Neuronal stem cell (in vitro differentiated cells): ENCODE data around the gene LRRC74A.
A peak's percentile ranks its signal among the peaks of the same experiment; 100 is the strongest.

ENCODE experiments used
- DNase-seq: peaks from one replicate; pipeline ENCODE4 v3.0.0-alpha.2; 2013; ENCODE audit warnings: low spot score
- H2AFZ ChIP-seq: one replicate; pipeline ENCODE4 v1.6.1; 2013; ENCODE audit warnings: mild to moderate bottlenecking, low read length, inconsistent platforms
- H2AK5ac ChIP-seq: 2 replicates; pipeline ENCODE4 v1.6.1; 2013; ENCODE audit warnings: low read depth, mild to moderate bottlenecking, inconsistent platforms, low read length, moderate library complexity, mixed read lengths
- H2BK120ac ChIP-seq: 2 replicates; pipeline ENCODE4 v1.6.1; 2013; ENCODE audit warnings: low read depth, mild to moderate bottlenecking, inconsistent platforms, low read length, moderate library complexity, mixed read lengths
- H2BK12ac ChIP-seq: one replicate; pipeline ENCODE4 v1.6.1; 2013; ENCODE audit warnings: low read length, inconsistent platforms
- H2BK15ac ChIP-seq: 2 replicates; pipeline ENCODE4 v1.6.1; 2013; ENCODE audit warnings: mild to moderate bottlenecking, low read length, inconsistent platforms, mixed read lengths
- H2BK5ac ChIP-seq: one replicate; pipeline ENCODE4 v1.6.1; 2013; ENCODE audit warnings: inconsistent platforms, mild to moderate bottlenecking, low read length, moderate library complexity
- H3K14ac ChIP-seq: one replicate; pipeline ENCODE4 v1.6.1; 2013; ENCODE audit warnings: low read length, inconsistent platforms
- H3K18ac ChIP-seq: 2 replicates; pipeline ENCODE4 v1.6.1; 2013; ENCODE audit warnings: low read length, inconsistent platforms
- H3K23ac ChIP-seq: 2 replicates; pipeline ENCODE4 v1.6.1; 2013; ENCODE audit warnings: low read depth, mild to moderate bottlenecking, mixed read lengths, low read length, inconsistent platforms; ENCODE audit not compliant: poor library complexity
- H3K27ac ChIP-seq: replicated peaks from 3 replicates; pipeline ENCODE4 v1.5.1; 2013; ENCODE audit warnings: low read length, inconsistent platforms
- H3K27me3 ChIP-seq, 3 experiments: 2 replicates each; pipeline ENCODE4 v1.6.1; 2013; ENCODE audit warnings: low read length in 3 of 3, mild to moderate bottlenecking in 2 of 3, inconsistent platforms in 1 of 3, low read depth in 1 of 3, mixed read lengths in 1 of 3, moderate library complexity in 1 of 3; ENCODE audit not compliant: control insufficient read depth in 3 of 3, insufficient read depth in 3 of 3
- H3K36me3 ChIP-seq, 2 donors: replicated peaks in 1 of 2; 2 replicates each; pipeline ENCODE4 v1.6.1; 2013; ENCODE audit warnings: low read length in 2 of 2; ENCODE audit not compliant: control insufficient read depth in 2 of 2, insufficient read depth in 2 of 2
- H3K4ac ChIP-seq: 2 replicates; pipeline ENCODE4 v1.6.1; 2013; ENCODE audit warnings: inconsistent platforms, mild to moderate bottlenecking, low read length, moderate library complexity
- H3K4me1 ChIP-seq, 2 donors: 1 replicate in 1 of 2; 2 replicates in 1 of 2; pipeline ENCODE4 v1.6.1; 2013; ENCODE audit warnings: low read length in 2 of 2, low read depth in 1 of 2; ENCODE audit not compliant: control insufficient read depth in 2 of 2, insufficient read depth in 1 of 2
- H3K4me2 ChIP-seq: one replicate; pipeline ENCODE4 v1.6.1; 2013; ENCODE audit warnings: mild to moderate bottlenecking, low read length, inconsistent platforms; ENCODE audit not compliant: insufficient read depth, poor library complexity, severe bottlenecking
- H3K4me3 ChIP-seq, 2 donors: 2 replicates each; pipeline ENCODE4 v1.5.1; 2013; ENCODE audit warnings: low read length in 2 of 2, mild to moderate bottlenecking in 2 of 2, inconsistent platforms in 1 of 2, moderate library complexity in 1 of 2
- H3K79me1 ChIP-seq: one replicate; pipeline ENCODE4 v1.6.1; 2013; ENCODE audit warnings: low read depth, mild to moderate bottlenecking, inconsistent platforms, low read length, moderate library complexity
- H3K9ac ChIP-seq: one replicate; pipeline ENCODE4 v1.6.1; 2013; ENCODE audit warnings: mild to moderate bottlenecking, low read depth, low read length, inconsistent platforms; ENCODE audit not compliant: poor library complexity
- H3K9me3 ChIP-seq, 2 donors: replicated peaks in 1 of 2; 2 replicates each; pipeline versions ENCODE3 to v1.6.1; 2013; ENCODE audit warnings: low read length in 2 of 2, mild to moderate bottlenecking in 2 of 2, inconsistent platforms in 1 of 2, low read depth in 1 of 2, mixed read lengths in 1 of 2, moderate library complexity in 1 of 2; ENCODE audit not compliant: control insufficient read depth in 2 of 2, insufficient read depth in 1 of 2
- H4K8ac ChIP-seq: one replicate; pipeline ENCODE4 v1.6.1; 2013; ENCODE audit warnings: low read depth, mild to moderate bottlenecking, inconsistent platforms, low read length, moderate library complexity
- H4K91ac ChIP-seq: one replicate; pipeline ENCODE4 v1.6.1; 2013; ENCODE audit warnings: low read length, low read depth, mild to moderate bottlenecking, inconsistent platforms; ENCODE audit not compliant: poor library complexity
- WGBS, 2 donors: extraction: QIAGEN DNeasy Blood & Tissue Kit; methylation state at CpG; one replicate each; pipeline ENCODE4 v1.1.7; 2013; ENCODE audit warnings: missing lambda C conversion rate in 2 of 2, mixed read lengths in 1 of 2; ENCODE audit not compliant: insufficient read length in 2 of 2, insufficient replicate concordance in 1 of 2; ENCODE audit errors: extremely low coverage in 2 of 2; 5-methylcytosine and 5-hydroxymethylcytosine counted together

Gene LRRC74A

DNA sequence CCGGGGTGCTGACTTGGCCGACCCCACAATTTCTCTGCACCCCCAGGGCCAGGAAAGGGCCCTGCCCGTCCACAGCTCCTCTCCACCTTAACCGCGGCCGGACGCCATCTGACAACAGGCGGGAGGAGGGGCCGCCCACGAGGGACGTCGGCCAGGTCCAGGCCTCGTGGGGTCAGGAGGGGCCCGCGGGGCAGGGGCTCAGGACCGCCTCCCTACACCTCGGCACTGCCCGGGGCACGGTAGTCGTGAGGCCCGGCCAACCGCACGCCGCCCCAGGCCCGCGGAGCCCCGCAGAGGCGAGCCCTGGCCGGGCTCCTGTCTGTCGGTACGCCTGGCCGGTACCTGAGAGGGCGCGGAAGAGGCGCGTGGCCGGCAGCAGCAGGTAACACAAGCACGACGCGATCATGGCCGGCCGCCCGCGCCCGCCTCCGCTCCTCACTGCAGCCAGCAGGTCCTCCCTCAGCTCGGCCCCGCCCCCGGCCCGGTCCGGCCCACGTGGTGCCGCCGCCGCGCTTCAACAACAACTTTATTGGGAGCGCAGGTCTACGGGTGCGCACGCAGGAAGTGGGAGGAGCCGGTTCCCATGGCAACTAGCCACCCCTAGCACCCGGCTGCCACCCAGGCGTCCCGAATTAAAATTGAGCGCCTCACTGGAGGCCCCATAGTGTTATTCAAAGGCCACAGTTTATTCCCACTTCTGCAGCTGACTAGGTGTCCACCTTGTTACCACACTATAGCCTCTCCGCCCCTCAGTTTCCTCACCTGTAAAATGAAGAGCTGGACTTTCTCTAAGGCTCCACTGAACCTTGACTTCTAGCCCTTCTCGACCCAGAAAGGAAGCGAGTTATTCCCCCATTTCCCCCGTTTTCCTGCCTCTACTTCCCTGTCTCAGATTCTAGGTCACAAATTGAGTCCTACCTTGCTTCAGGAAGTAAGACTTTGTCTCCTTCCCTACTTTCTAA, 13.5 kb upstream of the LRRC74A start, which contains the start of gene ANGEL1:
ANGEL1 (minus strand) TSS at position 461 of the 962 bp plus-strand sequence; CDS start at position 406, 55 bp downstream.
- H3K9me3 ChIP-seq: no peaks in the 10 kb centered on the region
- no CpG with 5 or more reads among the region's 69 CpGs for whole genome bisulfite sequencing, 2 donors
- H3K18ac ChIP-seq: peak within 1 kb of the TSS; percentile 91
- peaks cover 3% of the 10 kb centered on the region for H3K79me1 ChIP-seq
- H3K9ac ChIP-seq: peak within 1 kb of the TSS; percentile 87
- no peak within 1 kb of the TSS for H4K8ac ChIP-seq
- peak within 1 kb of the TSS; percentile 14 for H3K23ac ChIP-seq
- peaks cover 7 to 19% of the 10 kb centered on the region in 2 donors for H3K36me3 ChIP-seq
- H4K91ac ChIP-seq: no peak within 1 kb of the TSS
- peak; percentile 87 for DNase-seq
- no peak within 1 kb of the TSS for H2BK120ac ChIP-seq
- H3K4me2 ChIP-seq: peak within 1 kb of the TSS; percentile 86
- H3K14ac ChIP-seq: peak within 1 kb of the TSS; percentile 66
- H3K4ac ChIP-seq: no peak within 1 kb of the TSS
- no peak within 1 kb of the TSS for H2BK15ac ChIP-seq
- peak within 1 kb of the TSS; percentile 97 for H2AFZ ChIP-seq
- H3K27ac ChIP-seq: no peak within 1 kb of the TSS
- H2BK5ac ChIP-seq: no peak within 1 kb of the TSS
- H3K4me1 ChIP-seq: peaks cover 7 to 13% of the 10 kb centered on the region in 2 donors
- peak within 1 kb of the TSS; percentile 85 to 90 for H3K4me3 ChIP-seq
- H3K27me3 ChIP-seq: peaks cover 0 to 13% (median 0%) of the 10 kb centered on the region in 3 experiments
- H2BK12ac ChIP-seq: no peak within 1 kb of the TSS
- H2AK5ac ChIP-seq: no peak within 1 kb of the TSS

DNA sequence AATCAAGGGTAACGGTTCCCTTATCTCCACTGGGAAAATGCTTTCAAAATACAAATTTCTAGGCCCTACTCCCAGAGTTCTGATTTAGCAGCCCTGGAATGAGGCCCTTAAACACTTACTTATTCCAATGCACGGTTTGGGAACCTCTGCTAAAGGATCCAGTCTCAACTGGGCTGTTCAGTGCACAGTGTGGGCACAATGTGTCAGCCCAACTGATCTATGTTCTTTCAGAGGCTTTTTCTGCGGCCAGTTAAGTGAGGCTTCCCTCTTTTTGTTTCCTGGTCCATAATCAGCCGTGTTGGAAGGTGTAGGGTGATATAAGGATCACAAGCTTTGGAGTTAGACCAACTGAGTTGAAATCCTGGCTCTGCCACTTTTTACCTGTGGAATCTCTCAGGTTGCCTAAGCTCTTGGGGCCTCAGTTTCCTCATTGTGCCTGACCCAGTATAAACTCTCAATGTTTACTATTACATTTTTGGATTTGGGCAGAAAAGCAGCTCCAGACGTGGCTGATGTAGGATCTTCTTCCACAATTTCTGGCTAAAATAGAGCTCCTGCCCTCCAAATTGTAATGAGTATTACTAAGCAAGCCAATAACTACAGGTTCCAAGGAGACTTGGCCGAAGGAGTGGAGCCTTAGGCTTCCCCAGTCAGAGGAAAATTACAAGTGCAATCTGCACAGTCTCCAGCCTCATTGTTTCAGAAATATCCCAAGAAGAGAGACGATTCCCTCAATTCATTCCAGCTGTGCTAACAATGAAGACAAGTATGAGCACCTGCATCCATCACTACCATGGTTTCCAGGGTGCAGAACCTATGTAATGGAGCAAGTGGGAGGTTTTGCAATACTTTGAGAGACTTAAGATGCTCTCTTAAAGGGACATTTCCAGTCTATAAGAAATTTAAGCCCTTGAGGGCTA, 11.2 kb upstream of the LRRC74A start:
- Histone ChIP-seq H3K27ac (no peak overlapping the region), H2BK5ac (no peak overlapping the region), H3K4me1 (peaks cover 7 to 13% of the 10 kb centered on the region in 2 donors), H3K4me3 (no peak overlapping the region), H4K8ac (no peak overlapping the region), H3K18ac (no peak overlapping the region), H3K9me3 (peaks cover 0 to 2% of the 10 kb centered on the region in 2 donors), H3K27me3 (peaks cover 0 to 19% (median 0%) of the 10 kb centered on the region in 3 experiments), H2BK12ac (no peak overlapping the region), H3K79me1 (no peaks in the 10 kb centered on the region), H3K9ac (no peak overlapping the region), H2AFZ (peak overlapping the region; percentile 25), H3K23ac (no peak overlapping the region), H4K91ac (no peak overlapping the region), H3K4me2 (no peak overlapping the region), H3K14ac (no peak overlapping the region), H2BK15ac (no peak overlapping the region), H3K36me3 (no peaks in the 10 kb centered on the region), H2AK5ac (no peak overlapping the region), H3K4ac (no peak overlapping the region), H2BK120ac (no peak overlapping the region)
- no CpG with 5 or more reads among the region's 7 CpGs for WGBS, 2 donors
- no peak for DNase-seq

DNA sequence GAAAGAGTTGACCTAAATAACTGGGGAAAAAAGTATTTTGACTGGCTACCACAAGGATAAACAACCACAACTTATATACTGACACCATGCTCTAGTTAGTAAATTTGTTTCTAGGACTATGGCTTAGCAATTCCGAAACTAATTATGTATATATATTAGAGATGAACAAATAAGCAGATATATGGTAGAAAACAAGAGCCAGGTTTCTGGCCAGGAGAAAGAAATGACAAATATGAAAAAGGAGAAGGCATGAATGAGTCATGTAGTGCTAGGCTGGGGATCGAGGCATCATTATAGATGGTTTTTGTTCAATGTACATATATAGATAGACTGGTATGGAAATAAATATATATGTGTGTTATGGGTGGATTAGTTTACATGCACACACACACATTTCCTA, 5.5 kb upstream of the LRRC74A start:
- DNase-seq: no peak
- H3K9ac ChIP-seq: no peak overlapping the region
- no peak overlapping the region for H3K23ac ChIP-seq
- no peak overlapping the region for H3K4ac ChIP-seq
- H3K9me3 ChIP-seq: peaks cover 0 to 6% of the 10 kb centered on the region in 2 donors
- H3K14ac ChIP-seq: no peak overlapping the region
- H2AK5ac ChIP-seq: no peak overlapping the region
- no peaks in the 10 kb centered on the region for H3K79me1 ChIP-seq
- no peak overlapping the region for H2BK5ac ChIP-seq
- WGBS, 2 donors: no CpG with 5 or more reads among the region's 2 CpGs
- no peak overlapping the region for H4K91ac ChIP-seq
- no peak overlapping the region for H3K4me3 ChIP-seq
- no peak overlapping the region for H2BK12ac ChIP-seq
- H3K27ac ChIP-seq: no peak overlapping the region
- H2AFZ ChIP-seq: no peak overlapping the region
- H4K8ac ChIP-seq: no peak overlapping the region
- peaks cover 0 to 2% of the 10 kb centered on the region in 2 donors for H3K4me1 ChIP-seq
- H3K36me3 ChIP-seq: no peaks in the 10 kb centered on the region
- no peak overlapping the region for H3K4me2 ChIP-seq
- H2BK15ac ChIP-seq: no peak overlapping the region
- H2BK120ac ChIP-seq: no peak overlapping the region
- H3K27me3 ChIP-seq: peaks cover 0 to 19% (median 0%) of the 10 kb centered on the region in 3 experiments
- no peak overlapping the region for H3K18ac ChIP-seq
